Ishikawa (cell line): Measurements from ENCODE around the gene DOCK3.

Experiments
- CEBPB ChIP-seq: IDR thresholded peaks from 2 replicates; pipeline ENCODE4 v1.6.1; 2012
- CREB1 ChIP-seq: IDR thresholded peaks from 2 replicates; pipeline ENCODE4 v1.6.1; 2012; ENCODE audit warnings: low read depth
- EGR1 ChIP-seq: IDR thresholded peaks from 2 replicates; pipeline ENCODE4 v1.6.1; 2012
- EP300 ChIP-seq: IDR thresholded peaks from 2 replicates; pipeline ENCODE4 v1.6.1; 2012; ENCODE audit warnings: borderline replicate concordance
- FOXM1 ChIP-seq: IDR thresholded peaks from 2 replicates; pipeline ENCODE4 v1.6.1; 2012; ENCODE audit warnings: low read depth, borderline replicate concordance
- RAD21 ChIP-seq: IDR thresholded peaks from 2 replicates; pipeline ENCODE4 v1.6.1; 2012; ENCODE audit warnings: low read depth
- TAF1 ChIP-seq: IDR thresholded peaks from 2 replicates; pipeline ENCODE4 v1.6.1; 2012; ENCODE audit warnings: low read depth, mild to moderate bottlenecking
- TCF12 ChIP-seq: IDR thresholded peaks from 2 replicates; pipeline ENCODE4 v1.6.1; 2012; ENCODE audit warnings: low read depth
- YY1 ChIP-seq: IDR thresholded peaks from 2 replicates; pipeline ENCODE4 v1.6.1; 2012; ENCODE audit warnings: low read depth
- TF ChIP-seq, protein P1 (sequence below): IDR thresholded peaks from 2 replicates; pipeline ENCODE4 v1.6.1; 2012
- TF ChIP-seq, protein P2 (sequence below): IDR thresholded peaks from 2 replicates; pipeline ENCODE4 v1.6.1; 2012; ENCODE audit warnings: low read depth, mild to moderate bottlenecking

DNA sequence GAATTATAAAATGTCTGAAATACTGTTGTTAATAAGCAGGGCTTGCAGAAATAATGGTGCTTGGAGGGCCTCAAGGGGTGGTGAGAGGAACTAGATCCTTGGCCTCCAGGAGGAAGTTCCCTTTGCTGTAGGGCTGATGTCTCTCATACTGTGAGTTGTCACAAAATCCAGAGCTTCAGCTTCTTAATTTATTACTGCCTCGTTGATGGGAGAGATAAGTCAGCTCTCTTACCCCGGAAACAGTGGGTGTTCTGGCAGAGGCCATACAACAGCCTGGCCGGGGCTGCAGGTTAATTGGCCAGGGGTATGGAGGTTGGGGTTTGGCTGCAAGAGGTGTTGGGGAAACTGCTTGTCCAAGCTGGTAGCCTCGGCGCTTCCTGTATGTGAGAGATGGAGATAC is 42.3 kb upstream of the DOCK3 start:
- TF ChIP-seq, protein P1, sequence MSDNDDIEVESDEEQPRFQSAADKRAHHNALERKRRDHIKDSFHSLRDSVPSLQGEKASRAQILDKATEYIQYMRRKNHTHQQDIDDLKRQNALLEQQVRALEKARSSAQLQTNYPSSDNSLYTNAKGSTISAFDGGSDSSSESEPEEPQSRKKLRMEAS, result no peak
- TF ChIP-seq, protein P2, sequence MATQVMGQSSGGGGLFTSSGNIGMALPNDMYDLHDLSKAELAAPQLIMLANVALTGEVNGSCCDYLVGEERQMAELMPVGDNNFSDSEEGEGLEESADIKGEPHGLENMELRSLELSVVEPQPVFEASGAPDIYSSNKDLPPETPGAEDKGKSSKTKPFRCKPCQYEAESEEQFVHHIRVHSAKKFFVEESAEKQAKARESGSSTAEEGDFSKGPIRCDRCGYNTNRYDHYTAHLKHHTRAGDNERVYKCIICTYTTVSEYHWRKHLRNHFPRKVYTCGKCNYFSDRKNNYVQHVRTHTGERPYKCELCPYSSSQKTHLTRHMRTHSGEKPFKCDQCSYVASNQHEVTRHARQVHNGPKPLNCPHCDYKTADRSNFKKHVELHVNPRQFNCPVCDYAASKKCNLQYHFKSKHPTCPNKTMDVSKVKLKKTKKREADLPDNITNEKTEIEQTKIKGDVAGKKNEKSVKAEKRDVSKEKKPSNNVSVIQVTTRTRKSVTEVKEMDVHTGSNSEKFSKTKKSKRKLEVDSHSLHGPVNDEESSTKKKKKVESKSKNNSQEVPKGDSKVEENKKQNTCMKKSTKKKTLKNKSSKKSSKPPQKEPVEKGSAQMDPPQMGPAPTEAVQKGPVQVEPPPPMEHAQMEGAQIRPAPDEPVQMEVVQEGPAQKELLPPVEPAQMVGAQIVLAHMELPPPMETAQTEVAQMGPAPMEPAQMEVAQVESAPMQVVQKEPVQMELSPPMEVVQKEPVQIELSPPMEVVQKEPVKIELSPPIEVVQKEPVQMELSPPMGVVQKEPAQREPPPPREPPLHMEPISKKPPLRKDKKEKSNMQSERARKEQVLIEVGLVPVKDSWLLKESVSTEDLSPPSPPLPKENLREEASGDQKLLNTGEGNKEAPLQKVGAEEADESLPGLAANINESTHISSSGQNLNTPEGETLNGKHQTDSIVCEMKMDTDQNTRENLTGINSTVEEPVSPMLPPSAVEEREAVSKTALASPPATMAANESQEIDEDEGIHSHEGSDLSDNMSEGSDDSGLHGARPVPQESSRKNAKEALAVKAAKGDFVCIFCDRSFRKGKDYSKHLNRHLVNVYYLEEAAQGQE, result no peak
- TF ChIP-seq RAD21 (no peak), TCF12 (no peak), TAF1 (no peak), CREB1 (no peak), EP300 (no peak), EGR1 (no peak), YY1 (no peak), FOXM1 (no peak), CEBPB (no peak)
